NCI-H2029 treated with DMSO at 0.1 percent for 48 hours (cell line): ENCODE results near the gene IL25.
"Not testable (repeated sequence)": the region's sequence is repeated elsewhere in the genome, so short reads cannot be mapped to it uniquely, and the experiment has no call there.

Experiments
- DNase-seq: peaks from one replicate; lab custom pipeline; 2025; lab: John Stamatoyannopoulos, UW

Gene IL25

DNA sequence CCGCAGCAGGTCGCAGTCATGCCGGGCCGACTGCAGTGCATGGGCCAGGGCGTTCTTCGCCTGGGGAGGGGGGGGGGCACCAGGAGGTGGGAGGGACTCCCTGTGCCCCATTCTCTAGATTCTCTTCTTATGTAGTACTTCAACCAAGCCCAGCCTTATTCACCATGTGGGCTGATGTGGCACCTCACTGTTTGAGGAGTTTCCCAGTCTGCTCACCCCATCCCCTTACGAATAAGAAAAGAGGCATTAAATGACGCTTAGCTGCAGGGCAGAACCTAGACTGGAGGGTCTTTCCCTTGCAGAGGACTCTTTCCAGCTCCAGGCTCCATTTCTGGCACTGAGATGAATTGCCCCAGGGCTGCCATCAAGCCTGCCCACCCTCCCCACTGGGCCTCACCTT is 16.4 kb downstream of the IL25 start:
- no peak for DNase-seq

DNA sequence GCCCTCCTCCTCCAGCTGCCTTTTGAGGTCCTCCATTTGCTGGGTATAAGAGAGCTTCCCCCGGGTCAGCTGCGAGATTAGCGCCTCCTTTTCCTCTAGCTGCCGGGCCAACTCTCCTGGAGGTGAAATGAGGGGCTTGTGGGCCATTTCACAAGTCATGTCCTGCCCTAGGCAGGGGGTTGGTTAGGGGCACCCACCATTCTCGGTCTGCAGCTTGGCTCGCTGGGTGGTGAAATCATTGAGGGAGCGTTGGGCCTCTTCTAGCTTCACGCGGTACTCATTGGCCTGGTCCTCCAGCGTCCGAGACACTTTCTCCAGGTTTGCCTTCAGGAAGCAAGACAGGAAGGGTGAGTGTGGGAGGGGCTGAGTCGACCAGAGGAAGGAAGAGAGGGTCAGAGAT is 16.8 kb downstream of the IL25 start:
- DNase-seq = no peak

DNA sequence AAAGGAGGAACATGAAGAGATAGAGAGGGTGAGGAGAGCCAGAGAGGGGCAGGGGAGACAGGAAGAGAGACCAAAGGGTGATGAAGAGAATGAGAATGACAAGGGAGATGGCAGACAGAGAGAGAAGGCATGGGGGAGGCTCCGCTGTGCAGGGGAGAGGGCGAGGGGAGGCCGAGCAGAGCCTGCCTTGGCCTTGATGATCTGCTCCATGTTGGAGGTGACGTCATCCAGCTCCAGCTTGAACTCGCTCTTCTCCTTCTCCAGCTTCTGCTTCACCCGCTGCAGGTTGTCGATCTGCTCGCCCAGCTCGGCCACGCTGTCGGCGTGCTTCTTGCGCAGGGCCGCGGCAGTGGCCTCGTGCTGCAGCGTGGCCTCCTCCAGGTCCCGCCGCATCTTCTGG is 17.3 kb downstream of the IL25 start:
- not testable (repeated sequence) for DNase-seq

DNA sequence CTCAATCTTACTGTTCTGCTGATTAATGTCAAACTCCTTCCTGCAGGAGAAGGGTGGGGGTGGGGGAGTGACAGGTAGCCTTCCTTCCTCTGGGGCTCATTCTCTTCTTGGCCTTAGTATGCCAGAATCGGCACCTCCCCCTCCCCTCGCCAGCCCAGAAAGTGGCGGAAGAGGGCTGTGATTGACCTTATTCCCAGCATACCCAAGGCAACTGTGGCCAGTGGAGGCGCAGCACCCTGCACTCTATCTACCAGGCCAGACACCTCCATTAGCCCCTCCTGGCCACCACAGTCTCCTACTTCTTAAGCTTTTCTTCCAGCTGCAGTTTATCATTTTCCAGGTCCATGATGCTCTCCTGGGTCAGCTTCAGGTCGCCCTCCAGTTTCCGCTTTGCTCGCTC is 20.0 kb downstream of the IL25 start:
- no peak for DNase-seq

DNA sequence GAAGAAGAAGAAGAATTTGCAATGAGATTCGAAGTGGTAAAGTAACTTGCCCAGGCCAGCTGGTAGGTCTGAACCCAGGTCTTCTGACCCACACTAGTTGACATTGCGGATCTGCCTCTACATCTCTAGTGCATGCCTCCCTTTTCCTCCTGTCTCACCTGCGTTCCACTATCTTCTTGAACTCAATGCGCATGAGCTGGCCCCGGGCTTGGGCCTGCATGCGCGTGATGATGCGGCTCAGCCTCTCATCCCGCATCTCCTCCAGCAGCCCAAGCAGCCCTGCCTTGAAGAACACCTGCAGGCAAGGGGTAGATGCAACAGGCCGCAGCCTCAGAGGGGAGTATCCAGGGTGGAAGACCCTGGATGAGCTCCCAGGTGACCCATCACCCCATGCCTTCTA is 23.5 kb downstream of the IL25 start:
- DNase-seq = no peak

DNA sequence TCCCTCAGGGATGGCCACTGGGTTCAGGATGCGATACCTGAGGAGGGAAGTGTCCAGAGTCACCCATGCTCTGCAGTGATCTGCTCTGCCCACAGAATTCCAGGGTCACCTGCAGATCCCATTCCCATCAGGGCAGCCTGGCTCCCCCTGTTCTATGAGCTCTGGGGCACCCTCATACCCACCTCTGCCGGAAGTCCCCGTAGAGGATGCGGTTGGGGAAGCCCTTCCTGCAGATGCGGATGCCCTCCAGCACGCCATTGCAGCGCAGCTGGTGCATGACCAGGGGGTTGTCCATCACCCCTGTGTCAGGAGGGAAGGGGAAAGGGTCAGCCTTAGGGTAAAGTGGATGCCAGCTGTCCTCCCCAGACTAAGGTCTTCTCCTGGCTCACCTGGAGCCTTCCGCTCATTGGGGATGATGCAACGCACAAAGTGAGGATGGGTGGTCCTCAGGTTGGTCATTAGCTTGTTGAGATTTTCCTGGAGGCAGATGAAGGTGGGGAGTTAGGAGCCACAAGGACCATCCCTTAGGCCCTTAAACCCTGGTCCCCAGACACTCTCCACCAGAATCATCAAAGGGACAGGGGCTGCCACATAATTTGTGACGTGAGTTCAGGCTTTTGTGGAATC is 24.3 kb downstream of the IL25 start:
- no peak for DNase-seq

DNA sequence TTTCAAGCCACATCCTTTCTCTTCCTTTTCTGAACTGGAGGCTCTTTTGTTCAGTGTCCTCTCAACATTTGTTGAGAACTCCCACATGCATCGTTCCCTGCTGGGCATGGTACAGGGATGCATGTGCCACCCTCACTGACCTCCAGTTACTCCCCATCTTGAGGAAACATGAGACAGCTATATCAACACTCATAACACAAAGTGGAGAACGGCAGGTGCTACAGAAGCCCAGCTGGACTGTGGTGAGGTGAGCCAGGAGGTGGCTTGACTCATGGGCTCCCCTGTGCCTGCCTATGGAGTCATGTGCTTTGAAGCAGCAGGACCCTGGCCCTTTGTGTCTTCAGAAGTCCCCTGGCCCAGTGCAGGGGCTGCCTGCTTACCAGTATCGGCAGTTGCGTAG is 25.7 kb downstream of the IL25 start:
- peak; percentile 100 for DNase-seq

DNA sequence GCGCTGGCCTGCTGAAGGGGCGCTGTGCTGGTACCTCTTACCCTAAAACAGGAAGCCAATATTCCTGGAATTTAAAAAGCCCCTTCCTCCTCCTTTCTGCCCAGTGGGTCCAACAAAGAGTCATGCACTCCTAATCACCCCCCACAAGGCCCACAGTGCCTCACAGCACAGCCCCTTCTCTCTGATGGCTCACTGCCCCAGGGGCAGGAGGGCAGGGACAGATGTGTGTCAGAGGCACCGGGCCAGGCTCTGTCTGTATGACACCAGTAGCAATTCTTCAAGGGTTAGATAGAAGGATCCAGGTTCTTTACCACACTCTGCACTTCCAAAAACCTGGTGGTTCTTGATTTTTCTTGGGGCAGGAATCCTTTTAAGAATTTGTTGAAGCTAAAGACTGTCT is 26.5 kb downstream of the IL25 start:
- DNase-seq = peak; percentile 96

DNA sequence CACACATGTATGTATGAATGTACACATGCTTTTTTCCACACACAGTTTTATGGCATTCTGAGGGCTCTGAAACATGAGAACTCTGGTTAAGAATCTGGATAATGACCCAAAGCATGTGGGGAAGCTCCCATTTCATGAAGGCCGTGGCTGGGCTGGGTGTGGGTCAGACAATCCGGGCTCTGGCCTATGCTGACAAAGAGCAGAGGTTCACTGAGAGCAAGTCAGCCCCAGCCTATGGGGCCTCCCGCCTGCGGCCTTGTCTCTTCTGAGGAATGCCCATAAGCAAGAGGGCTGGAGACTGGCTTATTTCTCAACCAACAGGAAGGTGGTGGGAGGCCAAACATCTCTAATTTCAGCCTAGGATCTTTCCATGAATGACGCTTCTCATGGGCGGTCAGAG is 27.0 kb downstream of the IL25 start:
- no peak for DNase-seq

DNA sequence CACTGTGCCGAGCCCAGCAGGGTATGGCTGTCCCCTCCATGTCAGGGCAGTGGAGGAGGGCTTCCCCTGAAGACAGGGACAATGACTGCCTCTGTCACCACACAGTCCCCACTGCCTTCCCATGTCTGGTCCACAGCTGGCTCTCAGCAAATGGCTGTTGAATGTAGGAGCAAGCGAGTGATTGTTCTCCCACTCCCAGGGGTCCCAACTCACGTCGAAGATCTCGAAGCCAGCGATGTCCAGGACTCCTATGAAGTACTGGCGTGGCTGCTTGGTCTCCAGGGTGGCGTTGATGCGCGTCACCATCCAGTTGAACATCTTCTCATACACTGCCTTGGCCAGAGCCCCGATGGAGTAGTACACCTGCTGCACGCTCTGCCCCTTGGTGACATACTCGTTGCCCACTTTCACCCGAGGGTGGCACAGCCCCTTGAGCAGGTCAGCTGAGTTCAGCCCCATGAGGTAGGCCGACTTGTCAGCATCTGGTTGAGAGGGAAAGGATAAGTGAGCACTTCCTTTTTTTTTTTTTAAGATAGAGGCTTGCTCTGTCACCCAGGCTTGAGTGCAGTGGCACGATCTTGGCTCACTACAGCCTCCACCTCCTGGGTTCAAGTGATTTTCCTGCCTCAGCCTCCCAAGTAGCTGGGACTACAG is 28.0 kb downstream of the IL25 start:
- DNase-seq = not testable (repeated sequence)

DNA sequence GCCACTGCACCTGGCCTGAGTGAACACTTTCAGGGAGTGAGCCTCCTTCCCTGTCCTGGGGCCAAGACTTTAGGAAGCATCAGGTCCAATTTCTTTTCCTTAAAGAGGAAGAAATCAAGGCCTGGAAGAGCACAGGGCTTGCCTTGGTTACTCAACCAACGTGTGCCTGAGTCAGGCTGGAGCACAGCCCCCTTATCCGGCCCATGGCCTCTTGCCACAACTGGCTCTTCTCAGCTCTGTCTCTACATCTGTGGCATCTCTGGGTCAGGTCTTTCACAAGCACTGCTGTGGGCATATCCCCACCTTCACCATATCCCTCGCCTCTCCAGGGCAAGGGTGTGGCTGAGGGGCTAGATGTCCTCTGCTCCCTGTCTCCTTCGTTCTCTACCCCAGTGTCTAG is 28.7 kb downstream of the IL25 start:
- no peak for DNase-seq

DNA sequence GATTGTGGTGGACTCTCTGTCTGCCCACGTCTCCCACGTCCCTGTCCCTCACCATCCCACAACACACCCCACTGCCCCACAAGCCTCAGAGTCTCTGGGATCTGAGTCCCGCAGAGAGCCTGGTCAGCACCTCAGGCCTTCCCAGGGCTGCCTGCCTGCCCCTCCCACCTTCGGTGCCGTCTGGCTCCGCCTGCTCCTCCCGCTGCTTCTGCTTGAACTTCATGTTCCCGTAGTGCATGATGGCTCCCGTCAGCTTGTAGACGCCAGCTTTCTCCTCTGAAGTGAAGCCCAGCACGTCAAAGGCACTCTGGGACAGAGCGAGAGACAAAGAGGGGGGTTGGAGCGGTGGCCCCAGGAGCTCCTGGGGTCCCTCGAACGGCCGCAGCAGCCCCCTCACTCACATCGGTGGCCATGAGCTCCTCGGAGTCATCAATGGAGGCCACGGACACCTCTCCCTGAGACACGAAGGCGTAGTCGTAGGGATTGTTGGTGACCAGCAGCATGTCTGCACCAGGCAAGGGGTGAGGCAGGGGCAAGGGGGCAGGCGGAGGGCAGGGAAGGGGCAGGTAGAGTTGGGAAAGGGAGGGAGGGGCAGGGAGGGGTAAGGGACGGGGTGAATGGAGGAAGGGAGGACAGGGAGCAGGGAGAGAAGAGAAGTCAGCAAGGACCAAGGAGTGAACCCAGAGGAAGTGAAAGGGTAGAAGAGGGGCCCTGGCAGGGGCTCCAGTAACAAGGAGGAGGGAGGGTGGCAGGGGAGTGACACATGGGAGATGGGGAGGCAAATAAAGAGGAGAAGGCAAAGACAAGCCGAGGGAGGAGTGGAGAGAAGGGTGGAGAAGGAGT is 29.9 kb downstream of the IL25 start:
- DNase-seq = no peak

DNA sequence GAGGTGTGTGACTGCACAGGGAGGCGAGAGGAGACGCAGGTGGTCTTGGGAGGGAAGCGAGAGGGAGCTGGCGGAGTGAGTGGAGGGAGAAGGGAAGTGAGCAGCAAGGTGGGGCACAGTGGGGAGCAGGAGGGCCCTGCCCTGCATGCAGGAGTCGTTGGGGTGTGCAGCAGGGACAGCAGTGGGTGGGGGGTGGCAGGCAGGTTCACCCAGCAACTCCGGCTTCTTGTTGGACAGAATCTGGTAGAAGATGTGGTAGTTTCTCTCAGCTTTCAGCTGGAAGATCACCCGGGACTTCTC is 30.5 kb downstream of the IL25 start:
- DNase-seq = no peak

DNA sequence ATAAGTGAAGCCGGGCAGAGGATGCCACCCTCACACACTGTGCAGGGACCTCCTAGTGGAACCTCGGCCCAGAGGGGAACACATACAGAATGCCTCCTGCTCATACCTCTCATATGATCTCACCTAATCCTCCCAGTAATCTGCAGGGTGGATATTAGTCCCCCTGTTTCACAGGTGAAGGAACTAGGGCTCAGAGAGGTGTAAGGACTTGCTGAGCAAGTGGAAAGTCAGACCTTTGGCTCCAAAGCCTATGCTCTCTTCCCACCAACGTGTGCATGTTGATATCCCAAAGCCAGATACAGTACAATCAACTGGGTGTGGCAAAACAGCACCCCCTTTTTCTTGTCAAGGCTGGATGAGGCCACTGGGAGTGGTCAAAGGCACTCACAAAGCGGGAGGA is 31.3 kb downstream of the IL25 start:
- DNase-seq = no peak

DNA sequence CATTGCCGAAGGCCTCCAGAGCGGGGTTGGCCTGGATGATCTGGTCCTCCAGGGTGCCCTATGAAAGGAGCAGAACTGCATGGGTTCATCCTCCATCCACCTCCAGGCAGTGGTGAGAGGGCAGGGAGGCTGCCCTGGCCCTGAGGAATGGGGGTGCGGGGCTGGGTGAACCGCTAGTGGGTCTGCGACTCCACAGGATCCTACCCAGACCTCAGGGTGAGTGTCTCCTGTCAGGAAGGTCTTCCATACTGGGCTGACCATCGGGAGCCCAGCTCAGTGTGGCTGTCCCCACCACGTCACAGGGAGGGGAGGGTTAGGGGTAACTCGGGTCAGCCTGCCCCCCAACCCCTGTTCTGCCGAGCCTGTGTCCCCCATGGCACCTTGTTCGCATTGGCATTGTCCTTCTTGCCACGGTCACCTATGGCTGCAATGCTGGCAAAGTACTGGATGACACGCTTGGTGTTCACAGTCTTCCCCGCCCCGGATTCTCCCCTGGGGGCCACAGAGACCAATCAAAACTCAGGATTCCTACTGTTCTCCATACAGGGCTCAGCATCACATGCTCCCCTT is 31.8 kb downstream of the IL25 start:
- no peak for DNase-seq

DNA sequence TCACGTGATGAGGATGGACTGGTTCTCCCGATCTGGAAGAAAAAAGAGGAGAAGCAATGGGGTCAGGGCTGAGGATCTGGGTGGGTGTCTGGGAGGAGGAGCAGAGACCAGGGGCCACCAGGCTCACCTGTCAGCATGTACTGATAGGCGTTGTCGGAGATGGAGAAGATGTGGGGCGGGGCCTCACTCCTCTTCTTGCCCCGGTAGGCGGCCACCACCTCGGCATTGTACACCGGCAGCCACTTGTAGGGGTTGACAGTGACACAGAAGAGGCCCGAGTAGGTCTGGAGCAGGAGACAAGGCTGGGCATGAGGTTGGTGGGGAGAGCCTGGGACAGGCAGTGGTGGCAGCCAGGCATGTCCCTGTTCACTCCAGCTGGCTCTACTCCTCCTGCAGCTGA is 32.5 kb downstream of the IL25 start:
- DNase-seq = no peak

DNA sequence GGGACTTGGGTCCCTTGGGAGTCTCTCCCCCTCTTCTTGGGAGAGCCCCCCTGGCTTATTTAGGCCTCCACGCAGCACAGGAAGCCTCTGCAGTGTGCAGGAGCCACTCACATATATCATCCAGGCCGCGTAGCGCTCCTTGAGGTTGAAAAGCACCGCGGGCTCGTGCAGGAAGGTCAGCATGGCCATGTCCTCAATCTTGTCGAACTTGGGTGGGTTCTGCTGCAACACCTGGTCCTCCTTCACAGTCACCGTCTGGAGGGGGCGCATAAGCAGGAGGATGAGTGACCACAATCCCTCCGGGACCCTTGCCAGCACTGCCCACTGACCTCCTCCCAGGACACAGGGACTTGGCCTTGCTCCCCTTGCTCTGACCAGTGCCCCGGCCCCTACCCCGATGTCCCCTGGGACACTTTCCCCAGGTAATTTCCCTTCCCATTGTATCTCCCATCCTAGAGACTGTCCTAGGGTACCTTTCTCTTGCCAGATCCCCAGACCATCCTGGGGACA is 33.0 kb downstream of the IL25 start:
- no peak for DNase-seq

DNA sequence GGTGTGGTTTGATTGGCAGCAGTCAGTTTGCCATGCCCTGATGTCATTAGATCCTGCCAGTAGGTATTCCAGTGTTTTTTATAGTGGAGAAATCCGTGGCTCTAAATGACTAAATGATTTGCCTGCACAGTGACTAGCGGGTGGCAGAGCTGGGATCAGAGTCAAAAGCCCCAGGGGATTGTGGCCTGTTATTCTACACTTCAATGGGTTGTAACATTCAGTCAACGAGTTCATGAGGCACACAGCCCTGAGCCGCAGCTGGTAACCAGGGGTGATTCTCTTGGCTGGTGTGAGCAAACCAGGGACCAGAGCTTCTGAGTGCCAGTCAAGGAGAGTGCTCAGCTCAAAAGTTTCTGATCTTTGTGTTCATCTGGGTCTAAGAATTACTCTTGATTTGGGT is 33.6 kb downstream of the IL25 start:
- DNase-seq = no peak

DNA sequence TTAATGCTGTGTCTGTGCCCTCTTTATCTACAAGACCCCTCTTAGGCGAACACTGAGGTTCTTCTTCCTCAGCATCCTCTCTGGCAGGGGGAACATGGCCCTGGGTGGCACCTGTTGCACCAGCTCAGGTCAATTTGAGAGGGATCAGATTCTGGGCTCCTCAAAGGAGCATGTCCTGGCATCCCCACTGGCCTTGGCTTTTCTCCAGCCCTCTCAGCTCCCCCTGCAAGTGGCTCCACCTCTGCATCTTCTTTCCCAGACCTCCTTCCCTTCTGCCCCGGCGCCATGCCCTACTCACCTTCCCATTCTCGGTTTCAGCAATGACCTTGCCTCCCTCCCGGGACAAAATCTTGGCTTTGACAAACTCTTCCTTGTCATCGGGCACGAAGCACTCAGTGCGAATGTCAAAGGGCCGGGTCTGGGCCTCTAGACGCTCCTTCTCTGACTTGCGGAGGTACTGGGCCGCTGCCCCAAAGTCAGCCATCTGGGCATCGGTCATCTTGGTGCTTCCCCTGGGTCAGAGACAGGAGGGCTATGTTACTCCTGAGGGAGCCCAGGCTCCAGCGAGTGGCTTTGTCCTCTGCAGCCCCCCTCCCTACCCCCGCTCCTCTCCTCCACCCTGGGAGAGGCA is 34.2 kb downstream of the IL25 start:
- DNase-seq = no peak

DNA sequence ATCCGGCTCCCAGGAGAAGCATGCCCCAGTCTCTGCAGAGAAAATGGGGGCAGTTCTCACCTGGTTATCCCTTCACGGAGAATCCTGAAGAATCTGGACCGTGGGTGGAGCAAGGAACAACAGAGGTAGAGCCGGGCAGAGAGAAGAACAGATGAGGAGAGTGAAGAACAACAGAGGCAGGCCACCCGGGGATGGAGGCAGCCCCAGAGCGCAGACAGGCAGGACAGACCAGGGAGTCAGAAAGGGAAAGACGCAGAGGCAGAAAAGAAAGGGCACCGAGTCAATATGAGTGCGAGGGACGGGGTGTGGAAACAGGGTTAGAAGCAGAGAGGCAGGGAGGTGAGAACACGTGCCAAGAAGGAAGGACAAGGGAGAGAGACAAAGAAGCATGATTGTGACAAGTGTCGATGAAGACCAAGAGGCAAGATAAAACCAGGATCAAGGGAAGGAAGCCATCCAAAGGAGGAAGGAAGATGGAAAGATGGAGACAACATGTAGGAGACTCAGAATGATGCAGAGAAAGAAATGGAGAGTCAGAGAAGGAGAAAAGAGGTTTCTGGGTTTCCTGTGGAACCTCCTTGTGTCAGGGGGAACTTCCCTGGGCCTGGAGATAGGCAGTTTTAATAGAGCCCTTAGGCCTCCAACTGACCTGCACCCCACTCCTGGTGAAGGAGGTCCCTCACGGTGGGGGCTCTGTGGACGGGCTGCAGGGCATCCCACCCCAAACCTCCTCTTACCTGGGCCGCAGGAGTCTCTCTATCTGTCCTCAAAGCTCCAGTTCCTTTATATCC is 35.1 kb downstream of the IL25 start, which contains the start of gene MYH6:
TSS of gene MYH6 (minus strand) at position 758 of the 791 bp plus-strand sequence. CDS start 1,050 bp downstream, outside the sequence.
- DNase-seq = no peak

DNA sequence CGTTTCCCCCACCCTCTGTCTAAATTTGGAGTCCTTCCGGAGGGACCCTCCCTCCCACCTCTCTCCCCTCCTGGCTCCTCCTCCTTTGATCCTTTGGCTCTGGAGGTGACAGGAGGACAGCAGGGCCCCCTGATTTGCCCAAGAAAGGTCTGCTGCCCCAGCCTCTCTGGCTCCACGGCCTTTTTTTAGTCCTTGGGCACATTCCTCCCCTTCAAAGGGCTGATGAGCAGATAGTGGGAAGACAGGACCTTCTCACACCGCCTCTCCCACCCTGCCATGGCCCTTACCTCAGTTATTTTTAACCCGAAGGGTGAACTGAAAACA is 35.7 kb downstream of the IL25 start:
- no peak for DNase-seq

DNA sequence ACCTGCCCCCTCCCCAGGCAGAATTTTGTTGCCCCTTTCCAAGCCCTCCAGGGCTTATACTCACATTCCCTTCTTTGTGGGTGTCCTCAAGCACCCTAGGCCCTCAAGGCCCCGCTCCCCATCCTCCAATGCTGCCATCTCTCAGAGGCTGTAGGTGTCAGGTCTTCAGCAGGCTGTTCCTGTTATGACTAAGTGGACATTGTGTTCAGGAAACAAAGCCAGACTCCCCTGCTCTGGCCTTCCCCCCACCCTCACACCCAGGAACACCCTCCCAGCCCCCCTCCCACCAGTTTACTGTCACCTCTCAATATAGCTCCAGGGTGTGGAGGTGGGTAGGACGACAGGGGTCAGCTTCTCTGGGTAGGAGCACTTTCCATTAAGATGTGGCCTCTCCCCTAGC is 36.9 kb downstream of the IL25 start:
- DNase-seq = no peak
